Femur (tissue), 1 donor: Measurements from ENCODE around the gene BLVRA.
"Not testable (repeated sequence)": the region's sequence is repeated elsewhere in the genome, so short reads cannot be mapped to it uniquely, and the experiment has no call there.

ENCODE experiments used
- DNase-seq: peaks from one replicate; pipeline ENCODE4 v3.0.0-alpha.2; 2017

The BLVRA gene

GRCh38 chr7:43769791-43770465 is 11.4 kb downstream of the BLVRA start:
- no peak for DNase-seq

GRCh38 chr7:43771128-43771527 is 12.6 kb downstream of the BLVRA start:
- DNase-seq, result no peak

- no peak for DNase-seq
Observed at GRCh38 chr7:43771573-43771972, 13.1 kb downstream of the BLVRA start.

- DNase-seq, result not testable (repeated sequence)
Observed at GRCh38 chr7:43773268-43773667, 14.8 kb downstream of the BLVRA start.

GRCh38 chr7:43775255-43775654 is 16.8 kb downstream of the BLVRA start:
- DNase-seq, result not testable (repeated sequence)

- not testable (repeated sequence) for DNase-seq
Observed at GRCh38 chr7:43778293-43779044, 20.0 kb downstream of the BLVRA start.

- DNase-seq, result no peak
Observed at GRCh38 chr7:43779045-43779812, 20.7 kb downstream of the BLVRA start.

GRCh38 chr7:43781726-43782607 is 23.5 kb downstream of the BLVRA start:
- no peak for DNase-seq

- DNase-seq, result no peak
Observed at GRCh38 chr7:43782768-43783555, 24.5 kb downstream of the BLVRA start.

- DNase-seq, result no peak
Observed at GRCh38 chr7:43784030-43784584, 25.6 kb downstream of the BLVRA start.

- DNase-seq, result not testable (repeated sequence)
Observed at GRCh38 chr7:43784585-43785087, 26.2 kb downstream of the BLVRA start.

GRCh38 chr7:43785420-43785819 is 26.9 kb downstream of the BLVRA start:
- peak; percentile 39 for DNase-seq

GRCh38 chr7:43787771-43788170 is 29.3 kb downstream of the BLVRA start:
- DNase-seq, result no peak

GRCh38 chr7:43790006-43790405 is 31.5 kb downstream of the BLVRA start:
- DNase-seq, result no peak

- DNase-seq, result no peak
Observed at GRCh38 chr7:43790834-43791233, 32.4 kb downstream of the BLVRA start.

- no peak for DNase-seq
Observed at GRCh38 chr7:43791665-43792064, 33.2 kb downstream of the BLVRA start.

GRCh38 chr7:43792471-43793150 is 34.1 kb downstream of the BLVRA start:
- DNase-seq, result no peak

GRCh38 chr7:43799605-43800004 is 41.1 kb downstream of the BLVRA start:
- no peak for DNase-seq

- DNase-seq, result no peak
Observed at GRCh38 chr7:43803865-43804264, 45.4 kb downstream of the BLVRA start.

GRCh38 chr7:43808410-43808809 is 49.9 kb downstream of the BLVRA start:
- DNase-seq, result no peak
